Measurements from ENCODE around the gene TH. TPM values are rescaled to one million over a fixed set of nuclear protein-coding genes. Genes with fewer than 3 reads are reported as not detected.
"Not testable (repeated sequence)": the region's sequence is repeated elsewhere in the genome, so short reads cannot be mapped to it uniquely, and the experiment has no call there.

TH gene
- polyA plus RNA-seq, 3 donors: 0.74 to 1.3 (median 0.97) TPM

DNA sequence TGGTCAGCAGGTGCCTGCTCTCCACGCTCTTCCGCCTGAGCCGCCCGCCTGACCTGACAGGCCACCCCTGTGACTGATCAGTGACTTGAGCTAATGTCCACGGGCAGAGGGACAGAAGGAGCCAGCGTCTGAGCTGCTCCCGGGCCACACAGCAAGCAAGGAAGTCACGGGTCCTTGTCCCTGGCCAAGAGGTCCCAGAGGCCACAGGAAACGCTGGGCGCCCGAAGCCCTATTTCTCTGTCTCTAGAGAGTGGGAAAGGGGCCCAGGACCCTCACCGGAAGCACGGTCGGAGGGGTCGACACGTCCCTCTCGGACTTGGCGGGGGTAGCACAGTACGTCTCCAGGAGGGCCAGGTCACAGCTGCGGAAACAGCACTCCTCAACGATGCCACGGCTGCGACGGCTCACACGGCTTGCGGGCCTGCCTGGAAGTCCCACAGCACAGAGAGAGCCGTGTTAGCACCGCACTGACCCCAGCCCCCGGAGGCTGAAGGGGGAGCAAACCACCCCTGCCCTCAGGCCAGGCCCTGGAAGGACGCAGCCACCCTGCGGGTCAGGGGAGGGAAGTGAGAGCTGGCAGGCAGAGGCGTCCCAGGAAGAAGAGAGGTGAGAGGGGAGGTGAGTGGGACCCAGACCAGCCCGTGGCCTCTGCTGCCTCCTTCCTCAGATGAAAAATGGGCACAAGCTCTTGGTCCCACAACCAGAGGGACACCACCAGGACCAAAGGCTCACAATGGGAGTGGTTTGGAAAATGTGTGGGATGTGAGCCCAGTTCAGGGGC is 38.2 kb downstream of the TH start:
- DNase-seq (ENCODE audit: low read depth in 3 of 3, low spot score in 2 of 3): no peak

DNA sequence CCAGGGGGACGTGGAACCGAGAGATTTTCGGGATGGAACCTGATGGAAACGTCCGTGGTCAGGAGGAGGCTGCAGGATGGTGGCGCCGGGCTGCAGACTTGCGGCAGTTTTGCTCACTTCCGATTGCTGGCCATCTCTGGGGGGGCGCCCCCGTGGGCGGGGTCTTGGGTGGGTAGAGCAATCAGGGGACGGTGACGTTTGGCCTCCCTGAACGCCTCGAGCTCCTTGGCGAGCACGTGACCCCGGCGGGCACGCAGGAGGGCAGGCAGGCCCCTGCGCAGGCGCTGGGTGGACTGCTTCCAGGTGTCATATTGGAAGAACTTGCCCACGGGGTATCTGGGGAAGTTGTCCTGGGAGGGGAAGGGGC is 38.8 kb downstream of the TH start:
- no peak for DNase-seq (ENCODE audit: low read depth in 3 of 3, low spot score in 2 of 3)

DNA sequence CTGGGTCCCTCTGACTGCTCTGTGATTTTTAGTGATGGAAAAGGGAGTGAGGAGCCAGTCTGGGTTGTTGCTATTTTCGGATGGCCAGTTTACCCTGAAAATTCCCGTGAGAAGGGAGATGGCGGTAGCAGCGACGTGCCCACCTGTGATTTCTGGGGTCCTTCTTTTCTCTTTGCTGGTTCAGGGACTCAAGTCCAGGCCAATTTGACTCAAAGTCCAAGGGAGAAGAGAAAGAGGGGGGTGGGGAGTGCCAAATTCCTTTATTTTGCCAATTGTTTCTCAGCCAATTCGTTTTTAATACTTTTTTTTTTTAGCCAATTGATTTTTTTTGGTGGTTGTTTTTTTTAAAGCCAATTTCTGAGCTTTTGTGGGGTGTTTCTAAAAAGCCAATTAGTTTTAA is 39.4 kb downstream of the TH start:
- no peak for DNase-seq (ENCODE audit: low read depth in 3 of 3, low spot score in 2 of 3)

DNA sequence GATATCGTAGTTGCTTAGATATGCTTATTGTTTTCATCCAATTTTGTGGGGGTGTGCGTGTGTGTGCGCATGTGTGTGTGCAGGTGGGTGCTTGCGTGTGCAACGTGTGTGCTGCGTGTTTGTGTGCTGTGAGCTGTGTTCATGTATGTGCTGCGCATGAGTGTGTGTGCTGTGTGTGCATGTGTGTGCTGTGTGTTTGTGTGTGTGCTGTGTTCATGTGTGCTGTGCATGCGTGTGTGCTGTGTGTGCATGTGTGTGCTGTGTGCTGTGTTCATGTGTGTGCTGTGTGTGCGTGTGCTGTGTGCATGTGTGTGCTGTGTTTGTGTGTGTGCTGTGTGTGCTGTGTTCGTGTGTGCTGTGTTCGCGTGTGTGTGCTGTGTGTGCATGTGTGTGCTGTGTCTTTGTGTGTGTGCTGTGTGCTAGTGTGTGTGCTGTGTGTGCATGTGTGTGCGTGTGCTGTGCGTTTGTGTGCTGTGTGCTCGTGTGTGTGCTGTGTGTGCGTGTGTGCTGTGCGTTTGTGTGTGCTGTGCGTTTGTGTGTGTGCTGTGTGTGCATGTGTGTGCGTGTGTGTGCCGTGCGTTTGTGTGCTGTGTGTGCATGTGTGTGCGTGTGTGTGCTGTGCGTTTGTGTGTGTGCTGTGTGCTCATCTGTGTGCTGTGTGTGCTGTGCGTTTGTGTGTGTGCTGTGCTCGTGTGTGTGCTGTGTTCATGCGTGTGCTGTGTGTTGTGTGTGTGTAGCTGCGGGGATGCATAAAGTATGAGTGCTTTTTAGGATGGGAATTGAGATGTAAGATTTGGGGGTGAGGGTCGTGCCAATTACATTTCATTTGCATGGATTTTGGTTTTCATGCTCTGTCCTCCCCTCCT is 40.0 kb downstream of the TH start:
- no peak for DNase-seq (ENCODE audit: low read depth in 3 of 3, low spot score in 2 of 3)

DNA sequence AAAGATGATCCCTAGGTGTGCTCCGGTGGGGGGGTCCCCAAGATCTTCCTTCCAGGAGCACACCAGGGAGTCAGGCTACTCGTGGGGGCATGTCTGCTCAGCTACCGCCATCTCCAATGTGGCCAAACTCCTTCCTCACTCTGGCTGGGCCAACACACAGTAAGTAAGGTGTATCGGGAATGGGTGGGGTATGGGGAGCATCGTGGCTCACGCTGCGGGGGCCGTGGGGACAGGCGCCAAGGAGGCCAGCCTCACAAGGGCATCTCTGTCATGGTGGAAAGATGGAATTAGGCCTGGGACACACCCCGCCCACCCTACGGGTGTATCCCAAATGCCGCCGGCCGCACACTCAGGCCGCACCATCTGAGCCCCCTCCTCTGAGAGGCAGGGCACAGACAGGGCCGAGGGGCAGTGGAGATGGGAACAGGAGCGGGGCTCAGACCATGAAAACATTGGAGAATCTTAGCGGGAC is 40.7 kb downstream of the TH start:
- DNase-seq (ENCODE audit: low read depth in 3 of 3, low spot score in 2 of 3): no peak

DNA sequence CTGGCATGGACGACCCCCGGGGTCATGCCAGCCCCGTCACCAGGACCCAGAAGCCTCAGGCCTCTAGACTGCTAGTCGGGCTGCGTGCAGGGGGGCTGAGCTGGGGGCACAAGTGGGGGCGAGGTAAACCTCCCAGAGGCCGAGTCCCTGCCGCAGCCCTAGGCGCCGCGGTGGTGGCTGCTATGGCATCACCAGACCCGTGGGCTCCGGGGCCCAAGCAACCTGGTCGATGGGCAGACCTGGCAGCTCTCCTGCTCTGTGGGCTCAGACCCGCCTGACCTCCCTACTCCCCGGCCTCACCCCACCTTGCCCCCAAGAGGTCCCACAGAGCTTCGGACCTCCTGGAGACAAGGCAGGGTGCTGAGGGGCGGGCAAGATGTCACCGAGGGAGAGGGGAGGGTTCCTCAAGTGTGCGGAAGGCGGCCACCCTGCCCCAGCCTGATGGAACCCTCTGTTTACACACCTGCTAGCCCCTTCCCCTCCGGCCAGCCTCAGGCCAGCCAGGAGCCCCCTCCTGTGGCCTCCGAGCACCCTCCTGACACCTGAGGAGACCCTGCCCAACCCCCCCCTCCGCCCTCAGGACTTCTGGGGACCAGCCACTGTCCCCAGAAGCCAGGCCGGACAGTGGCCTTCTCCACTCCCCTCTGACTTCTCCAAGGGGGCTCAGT is 41.8 kb downstream of the TH start:
- no peak for DNase-seq (ENCODE audit: low read depth in 3 of 3, low spot score in 2 of 3)

DNA sequence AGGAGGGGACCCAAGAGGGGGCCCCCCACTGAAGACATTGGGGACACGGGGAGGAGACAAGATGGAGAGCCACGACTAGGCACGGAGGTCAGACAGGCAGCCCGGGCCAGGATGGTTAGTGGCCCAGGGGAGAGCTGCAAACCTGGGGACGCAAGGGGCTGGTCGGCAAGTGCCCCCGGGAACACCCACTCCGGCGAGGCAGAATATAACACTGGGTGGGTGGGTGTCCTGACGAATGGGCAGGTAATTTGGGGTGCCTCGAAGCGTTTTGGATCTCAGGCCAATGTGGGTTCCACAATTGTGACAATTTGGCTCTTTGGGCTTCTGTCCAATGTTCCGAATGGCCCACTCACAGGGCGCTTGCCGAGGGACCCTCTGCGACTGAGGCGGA is 42.3 kb downstream of the TH start:
- DNase-seq (ENCODE audit: low read depth in 3 of 3, low spot score in 2 of 3): no peak

DNA sequence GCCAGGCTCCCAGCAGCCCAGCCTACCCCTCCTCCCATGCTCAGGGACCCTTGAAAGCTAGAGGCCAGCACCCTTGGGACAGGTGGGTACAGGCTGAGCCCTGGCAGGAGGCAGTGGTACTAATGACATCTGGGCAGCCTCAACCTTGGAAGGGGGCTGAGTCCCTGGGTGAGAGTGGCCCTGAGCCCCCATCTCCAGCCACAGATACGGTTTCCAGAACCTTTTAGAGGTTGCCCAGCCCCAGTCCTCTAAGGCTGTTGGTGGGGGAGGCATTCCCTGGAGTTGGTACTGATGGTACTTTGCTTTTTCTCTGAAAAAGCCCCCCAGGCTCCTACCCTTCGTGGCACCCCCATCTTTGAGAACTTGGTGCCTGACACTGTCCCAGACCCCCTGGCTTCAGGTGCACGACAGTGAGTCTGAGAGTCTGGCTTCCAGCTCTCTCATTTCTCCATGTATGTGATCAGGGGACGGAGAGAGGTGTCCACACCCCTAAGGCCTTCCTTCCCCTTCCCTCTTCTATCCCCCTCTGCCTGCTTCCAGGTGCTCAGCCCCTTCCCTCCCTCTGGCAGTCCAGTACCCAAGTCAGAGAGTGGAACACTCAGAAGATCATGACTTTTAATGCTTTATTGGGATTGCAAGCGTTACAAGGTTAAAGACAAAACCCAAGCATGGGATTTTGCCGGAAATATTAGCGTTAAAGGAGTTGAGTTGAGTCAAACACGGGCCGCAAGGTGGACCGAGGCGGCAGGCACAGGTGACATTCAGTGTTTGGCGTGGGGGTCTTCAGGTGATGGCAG is 42.9 kb downstream of the TH start:
- DNase-seq (ENCODE audit: low read depth in 3 of 3, low spot score in 2 of 3): no peak

DNA sequence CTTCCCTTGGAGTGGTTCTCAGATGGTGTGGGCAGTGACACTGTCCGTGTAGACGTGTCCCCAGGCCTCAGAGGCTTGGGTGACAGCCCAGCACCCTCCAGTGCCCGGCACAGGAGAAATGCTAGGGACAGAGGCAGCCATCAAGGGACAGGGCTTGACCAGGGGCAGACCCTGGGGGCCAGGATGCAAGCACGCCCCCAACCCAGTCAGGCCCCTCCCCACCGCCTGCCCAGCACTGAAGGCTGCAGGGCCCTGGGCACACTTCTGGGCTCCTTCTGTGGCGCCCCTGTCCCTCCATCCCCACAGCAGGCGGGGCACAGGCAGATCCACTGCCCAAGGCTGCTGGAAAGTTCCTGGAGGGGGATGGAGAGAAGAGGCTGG is 43.5 kb downstream of the TH start:
- DNase-seq (ENCODE audit: low read depth in 3 of 3, low spot score in 2 of 3): no peak

DNA sequence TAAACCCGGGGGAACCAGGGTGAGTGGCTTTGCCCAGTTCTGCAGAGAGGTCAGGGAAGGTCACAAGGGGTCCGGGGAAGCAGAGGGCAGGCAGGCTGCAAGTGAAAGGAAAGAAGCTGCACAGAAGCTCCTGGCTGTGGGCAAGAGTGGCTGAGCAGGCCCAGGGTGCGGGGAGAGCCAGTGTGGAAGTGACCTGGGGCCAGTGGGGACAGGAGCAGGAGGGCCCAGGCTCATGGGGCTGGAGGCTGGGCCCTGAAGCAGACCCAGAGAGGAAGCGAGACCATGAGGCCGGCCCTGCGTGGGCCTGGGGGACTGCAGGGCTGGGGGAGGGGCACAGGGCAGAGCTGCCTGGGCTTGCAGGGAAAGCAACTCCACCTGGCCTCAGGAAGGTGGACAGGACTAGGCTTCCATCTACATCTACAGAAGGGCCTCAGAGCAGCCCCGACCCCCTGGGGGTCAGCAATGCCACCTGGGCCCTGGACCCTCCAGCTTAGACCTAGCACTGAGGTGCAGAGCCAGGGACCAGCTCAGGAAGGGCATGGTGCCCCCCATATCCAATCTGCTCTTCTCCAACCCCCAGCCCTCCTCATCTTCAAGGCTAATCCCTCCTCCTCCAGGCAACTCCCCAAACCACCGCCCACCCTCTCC is 44.0 kb downstream of the TH start:
- no peak for DNase-seq (ENCODE audit: low read depth in 3 of 3, low spot score in 2 of 3)

DNA sequence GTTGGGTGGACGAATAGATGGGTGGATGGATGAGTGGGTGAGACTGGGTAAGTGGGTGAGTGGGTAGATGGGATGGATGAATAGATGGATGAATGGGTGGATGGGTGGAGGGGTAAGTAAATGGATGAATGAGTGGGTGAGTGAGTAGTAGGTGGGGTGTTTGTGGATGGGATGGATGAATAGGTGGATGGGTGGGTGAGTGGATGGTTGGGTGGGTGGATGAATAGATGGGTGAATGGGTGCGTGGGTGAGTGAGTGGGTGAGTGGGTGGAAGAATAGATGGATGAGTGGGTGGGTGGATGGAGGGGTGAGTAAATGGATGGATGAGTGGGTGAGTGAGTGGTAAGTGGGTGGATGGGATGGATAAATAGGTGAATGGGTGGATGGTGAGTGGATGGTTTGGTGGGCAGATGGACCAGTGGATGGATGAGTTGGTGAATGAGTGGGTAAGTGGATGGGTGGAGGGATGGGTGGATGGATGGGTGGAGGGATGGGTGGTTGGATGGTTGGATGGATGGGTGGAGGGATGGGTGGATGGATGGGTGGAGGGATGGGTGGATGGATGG is 45.0 kb downstream of the TH start:
- DNase-seq (ENCODE audit: low read depth in 3 of 3, low spot score in 2 of 3): no peak

DNA sequence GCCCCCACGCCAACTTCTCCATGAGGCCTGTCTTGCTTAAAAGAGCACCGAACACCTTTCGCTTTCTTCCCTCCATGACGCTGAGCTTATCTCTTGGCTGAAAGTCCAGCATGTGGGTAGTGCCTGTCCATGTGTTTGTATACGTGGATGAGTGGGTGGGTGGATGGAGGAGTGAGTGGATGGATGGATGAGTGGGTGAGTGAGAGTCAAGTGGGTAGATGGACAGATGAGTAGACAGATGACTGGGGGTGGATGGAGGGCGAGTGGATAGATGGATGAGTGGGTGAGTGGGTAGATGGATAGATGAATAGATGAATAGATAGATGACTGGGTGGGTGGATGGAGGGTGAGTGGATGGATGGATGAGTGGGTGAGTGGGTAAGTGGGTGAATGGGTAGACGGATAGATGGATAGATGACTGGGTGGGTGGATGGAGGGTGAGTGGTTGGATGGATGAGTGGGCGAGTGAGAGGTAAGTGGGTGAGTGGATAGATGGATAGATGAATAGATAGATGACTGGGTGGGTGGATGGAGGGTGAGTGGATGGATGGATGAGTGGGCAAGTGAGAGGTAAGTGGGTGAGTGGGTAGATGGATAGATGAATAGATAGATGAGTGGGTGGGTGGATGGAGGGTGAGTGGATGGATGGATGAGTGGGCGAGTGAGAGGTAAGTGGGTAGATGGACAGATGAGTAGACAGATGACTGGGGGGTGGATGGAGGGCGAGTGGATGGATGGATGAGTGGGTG is 46.7 kb downstream of the TH start:
- DNase-seq (ENCODE audit: low read depth in 3 of 3, low spot score in 2 of 3): not testable (repeated sequence)

DNA sequence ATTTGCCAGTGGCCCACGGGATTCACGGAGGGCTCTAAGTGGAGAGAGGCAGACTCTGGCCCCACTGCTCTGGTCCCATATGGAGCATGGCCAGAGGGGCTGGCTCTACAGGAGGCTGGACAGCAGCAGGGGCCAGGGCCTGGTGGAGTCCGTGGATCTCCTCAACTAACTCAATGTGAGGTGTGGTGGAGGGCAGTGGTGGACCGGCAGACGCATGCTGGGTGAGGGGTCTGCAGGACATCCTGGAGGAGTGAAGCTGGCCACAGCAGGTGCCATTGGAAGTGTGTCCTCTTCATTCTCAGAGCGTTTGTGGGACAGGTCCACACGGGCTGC is 48.0 kb downstream of the TH start:
- DNase-seq (ENCODE audit: low read depth in 3 of 3, low spot score in 2 of 3): no peak

DNA sequence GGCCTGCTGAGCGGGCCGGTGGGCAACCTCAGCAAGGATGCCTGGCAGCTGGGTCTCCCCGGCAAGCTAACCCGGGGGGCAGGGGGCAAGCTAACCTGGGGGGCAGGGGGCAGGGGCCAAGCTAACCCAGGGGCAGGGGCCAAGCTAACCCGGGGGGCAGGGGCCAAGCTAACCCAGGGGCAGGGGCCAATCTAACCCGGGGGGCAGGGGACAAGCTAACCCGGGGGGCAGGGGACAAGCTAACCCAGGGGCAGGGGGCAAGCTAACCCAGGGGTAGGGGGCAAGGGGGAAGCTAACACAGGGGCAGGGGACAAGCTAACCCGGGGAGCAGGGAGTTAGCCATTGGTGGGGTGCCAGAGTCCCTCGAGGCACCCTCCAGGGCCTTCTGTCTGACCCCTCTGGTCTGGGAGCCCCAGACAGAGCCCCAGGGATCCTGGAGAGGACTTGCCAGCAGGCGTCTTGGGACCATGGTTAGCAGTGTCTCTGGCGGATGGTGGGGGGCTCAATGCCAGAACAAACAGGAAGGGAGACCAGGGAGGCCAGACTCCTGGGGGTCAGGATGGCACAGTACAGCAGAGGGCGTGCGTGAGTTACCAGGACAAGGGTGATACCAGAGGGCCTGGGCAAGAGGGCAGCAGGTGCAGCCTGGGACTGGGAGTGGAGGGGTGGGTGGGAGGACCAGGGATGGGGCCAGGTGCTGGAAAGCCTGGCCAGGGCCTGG is 48.5 kb downstream of the TH start:
- DNase-seq (ENCODE audit: low read depth in 3 of 3, low spot score in 2 of 3): no peak

DNA sequence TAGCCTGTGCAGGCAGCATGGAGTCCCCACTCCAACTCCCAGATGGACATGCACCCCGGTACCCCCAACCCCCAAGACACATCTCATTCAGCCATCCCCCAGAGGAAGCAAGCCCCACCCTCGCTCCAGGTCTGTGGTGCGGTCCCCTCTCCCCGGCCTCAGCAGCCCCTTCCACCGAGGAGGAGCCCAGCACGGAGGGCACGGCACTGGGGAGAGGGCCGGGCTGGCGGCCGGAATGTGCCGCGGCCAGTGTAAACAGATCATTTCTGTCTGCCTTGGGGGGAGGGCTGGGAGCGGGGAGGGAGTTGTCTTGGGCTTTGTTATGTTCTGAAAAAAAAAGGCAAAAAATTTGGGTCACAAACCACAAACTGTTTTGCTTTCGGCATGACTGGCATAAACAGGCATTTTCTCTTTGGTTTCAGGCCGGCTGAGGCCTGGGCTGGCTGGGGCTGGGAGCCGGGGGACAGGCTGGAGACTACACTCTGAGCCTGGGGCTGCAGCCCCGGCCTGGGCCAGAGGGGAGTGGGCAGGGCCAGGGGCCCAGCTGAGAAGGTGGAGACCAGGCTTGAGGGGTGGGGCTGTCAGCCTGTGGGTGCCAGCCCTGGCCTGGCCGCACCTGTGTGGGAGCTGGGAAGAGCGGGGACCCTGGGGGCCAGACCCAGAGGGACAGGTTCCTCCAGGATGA is 49.3 kb downstream of the TH start:
- no peak for DNase-seq (ENCODE audit: low read depth in 3 of 3, low spot score in 2 of 3)

DNA sequence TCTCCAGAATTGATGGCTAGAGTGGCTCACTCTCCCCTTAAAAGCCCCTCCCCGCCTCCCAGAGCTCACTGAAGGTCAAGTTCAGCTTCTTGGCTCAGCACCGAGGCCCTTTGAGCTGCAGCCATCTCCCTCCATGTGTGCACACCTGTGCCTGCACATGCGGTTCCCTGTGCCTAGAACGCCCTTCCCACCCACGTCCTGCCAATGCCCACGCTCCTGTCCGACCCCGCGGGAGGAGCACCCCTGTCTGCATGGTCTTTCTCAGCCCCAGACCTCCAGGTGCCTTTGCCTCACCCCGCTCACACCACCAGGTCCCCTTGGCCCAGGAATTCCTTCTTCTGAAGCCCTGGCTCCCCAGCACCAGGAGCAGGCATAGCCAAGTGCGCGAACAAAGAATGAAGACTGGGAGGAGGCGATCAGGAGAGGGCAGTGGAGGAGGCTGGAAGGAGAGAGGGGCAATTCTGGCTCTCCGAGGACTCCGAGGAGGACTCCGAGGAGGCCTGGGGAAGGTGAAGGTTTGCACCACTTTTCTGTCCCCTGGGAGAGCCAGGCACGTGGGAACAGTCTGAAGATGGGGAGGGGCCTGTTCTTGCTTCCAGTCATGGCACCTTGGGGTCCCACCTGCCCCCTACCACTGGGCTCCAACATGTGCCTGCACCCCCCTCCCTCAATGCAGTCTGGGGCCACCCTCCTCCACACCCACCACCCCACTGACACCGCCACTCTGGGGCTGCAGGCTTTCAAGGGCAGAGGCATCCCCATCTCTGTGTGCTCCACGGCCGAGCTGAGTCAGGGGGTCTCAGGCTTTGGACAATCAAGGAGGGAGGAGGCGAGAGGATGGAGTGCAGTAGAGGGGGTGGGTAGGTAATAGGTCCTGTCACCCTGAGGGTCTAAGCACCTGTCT is 50.1 kb downstream of the TH start:
- DNase-seq (ENCODE audit: low read depth in 3 of 3, low spot score in 2 of 3): no peak

All from right renal cortex interstitium (tissue), 3 donors.